Fibroblast of lung (primary cell): Measurements from ENCODE around the gene SH3GL1.

Experiments
- CTCF ChIP-seq, 2 donors: IDR thresholded peaks in 1 of 2; conservative IDR thresholded peaks in 1 of 2; 1 replicate in 1 of 2; 2 replicates in 1 of 2; pipeline ENCODE4 v1.5.1; 2011 to 2012; ENCODE audit warnings: low read length in 2 of 2, control low read depth in 1 of 2, inconsistent platforms in 1 of 2, low read depth in 1 of 2, mild to moderate bottlenecking in 1 of 2
- EZH2 ChIP-seq: IDR thresholded peaks from 2 replicates; pipeline ENCODE4 v1.5.1; 2012; ENCODE audit warnings: low read length, control low read depth, mild to moderate bottlenecking; ENCODE audit errors: missing control alignments

GRCh38 chr19:4430760-4431159 lies 30.4 kb upstream of the SH3GL1 start:
- TF ChIP-seq CTCF (conservative IDR thresholded peaks at IDR 0.05 in 1 of 2, IDR thresholded peaks at IDR 0.05 in 1 of 2; ENCODE audit: low read depth in 1 of 2, low read length in 2 of 2): no peak
- TF ChIP-seq EZH2: no peak
